ENCODE measurements around the gene WDFY4. TPM values are rescaled to one million over a fixed set of nuclear protein-coding genes. Genes with fewer than 3 reads are reported as not detected.

The WDFY4 gene
- polyA plus RNA-seq, 12 donors: 2.0 to 7.3 (median 3.0) TPM; not detected in 2

DNA sequence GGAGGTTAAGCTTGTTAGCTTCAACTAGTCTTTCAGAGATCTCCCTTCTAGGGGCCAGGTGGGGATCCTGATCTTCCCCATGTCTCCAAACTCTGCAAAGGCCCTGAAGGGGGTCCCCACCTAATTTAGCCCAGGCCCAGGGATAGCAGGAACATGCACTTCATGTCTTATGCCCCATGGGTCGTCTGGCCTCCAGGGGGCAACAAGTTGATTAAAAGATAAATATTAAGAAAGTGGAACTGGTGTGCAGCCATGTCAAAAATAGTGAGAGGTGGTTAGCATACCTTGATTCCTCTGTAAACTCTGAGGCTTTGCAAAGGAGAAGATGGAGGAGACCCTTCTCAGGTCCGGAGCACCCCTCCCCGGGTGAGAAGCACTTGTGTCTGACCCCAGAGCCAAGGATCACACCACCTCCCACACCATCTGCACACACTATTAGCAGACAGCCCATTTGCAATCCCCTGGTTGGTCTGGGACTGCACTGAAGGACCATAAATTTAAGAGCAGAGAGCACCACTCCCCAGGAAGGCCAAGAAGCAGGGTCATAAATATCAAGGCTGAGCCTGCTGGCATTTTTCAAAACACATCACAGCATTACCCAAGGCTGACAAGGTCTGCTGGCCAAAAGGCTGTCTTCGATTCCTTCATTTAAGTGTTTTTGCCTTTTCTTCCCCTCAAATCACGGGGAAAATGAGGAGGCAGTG, 299.1 kb downstream of the WDFY4 start:
- no peak for DNase-seq

DNA sequence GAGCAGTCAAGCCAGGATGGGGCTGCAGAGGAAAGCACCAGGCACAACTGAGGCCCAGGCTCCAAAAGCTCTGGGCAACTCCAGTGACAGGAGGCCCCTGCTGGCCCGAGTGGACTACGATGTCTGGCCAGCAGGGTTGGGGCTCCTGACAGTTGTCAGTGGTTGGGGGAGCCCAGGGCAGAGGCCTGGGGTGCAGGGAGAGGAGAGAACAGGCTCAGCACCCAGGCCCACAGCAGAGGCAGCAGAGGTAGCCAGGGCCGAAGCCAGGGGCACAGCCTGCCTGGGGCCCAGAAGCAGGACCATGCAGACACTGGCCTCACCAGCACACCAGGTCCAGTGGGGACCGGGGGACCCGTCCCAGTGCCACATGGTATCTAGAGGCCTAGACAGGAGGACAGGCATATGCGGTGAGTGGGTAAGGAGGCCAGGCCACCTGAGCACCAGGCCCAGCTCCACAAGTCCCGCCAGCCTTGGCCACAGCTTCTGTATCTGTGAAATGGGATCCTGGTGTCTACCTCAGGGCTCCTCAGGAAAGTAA, 301.0 kb downstream of the WDFY4 start:
- DNase-seq: no peak

DNA sequence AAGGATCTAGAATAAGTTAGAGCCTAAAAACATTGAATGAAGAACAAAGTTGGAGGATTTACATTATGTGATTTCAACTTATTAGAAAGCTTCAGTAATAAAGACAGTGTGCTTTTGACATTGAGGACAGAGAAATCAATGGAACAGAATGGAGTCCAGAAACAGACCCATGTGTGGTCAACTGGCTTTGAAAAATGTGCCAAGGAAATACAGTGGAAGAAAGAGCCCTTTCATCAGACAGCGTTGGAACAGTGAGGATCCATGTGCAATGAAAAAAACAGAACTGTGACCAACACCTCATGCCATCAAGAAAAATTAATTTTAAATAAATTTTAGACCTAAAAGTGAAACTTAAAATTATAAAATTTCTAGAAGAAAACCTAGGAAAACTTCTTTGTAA, 305.6 kb downstream of the WDFY4 start:
- DNase-seq: no peak

DNA sequence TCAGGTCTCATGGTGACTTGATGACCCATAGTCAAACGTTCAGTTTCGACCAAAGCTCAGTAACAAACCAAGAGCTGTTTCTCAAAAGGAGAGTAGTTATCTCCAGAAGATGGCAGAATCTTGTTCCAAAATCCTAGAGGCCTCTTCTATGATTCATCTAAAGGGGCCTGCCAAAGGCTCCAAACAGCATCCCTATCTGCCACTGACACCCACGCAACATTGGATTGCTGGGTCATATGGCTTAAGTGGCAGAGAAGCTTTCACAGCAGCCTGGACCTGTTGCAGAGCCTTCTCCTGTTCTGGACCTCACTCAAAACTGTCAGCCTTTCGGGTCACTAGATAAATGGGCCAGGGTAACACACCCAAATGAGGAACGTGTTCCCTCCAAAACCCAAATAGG, 309.0 kb downstream of the WDFY4 start:
- DNase-seq: no peak

DNA sequence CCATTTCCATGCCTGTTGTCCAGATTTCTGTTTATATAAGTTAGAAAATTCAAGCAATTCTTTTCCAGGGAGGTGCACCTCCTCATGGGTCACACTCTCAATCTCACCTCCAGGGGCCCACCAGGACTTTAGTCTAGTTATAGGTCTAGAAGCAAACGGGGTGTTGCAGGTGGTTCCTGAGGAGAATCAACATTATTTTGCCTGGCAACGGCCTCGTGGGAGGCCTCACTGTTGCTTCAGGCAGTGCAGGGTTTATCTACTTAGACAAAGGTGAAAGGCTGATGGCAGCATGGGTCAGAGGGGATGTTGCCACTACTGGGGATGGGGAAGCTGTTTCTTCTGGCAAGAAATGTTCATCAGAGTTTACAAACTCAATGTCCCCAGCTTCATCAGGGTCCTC, 311.7 kb downstream of the WDFY4 start:
- no peak for DNase-seq

DNA sequence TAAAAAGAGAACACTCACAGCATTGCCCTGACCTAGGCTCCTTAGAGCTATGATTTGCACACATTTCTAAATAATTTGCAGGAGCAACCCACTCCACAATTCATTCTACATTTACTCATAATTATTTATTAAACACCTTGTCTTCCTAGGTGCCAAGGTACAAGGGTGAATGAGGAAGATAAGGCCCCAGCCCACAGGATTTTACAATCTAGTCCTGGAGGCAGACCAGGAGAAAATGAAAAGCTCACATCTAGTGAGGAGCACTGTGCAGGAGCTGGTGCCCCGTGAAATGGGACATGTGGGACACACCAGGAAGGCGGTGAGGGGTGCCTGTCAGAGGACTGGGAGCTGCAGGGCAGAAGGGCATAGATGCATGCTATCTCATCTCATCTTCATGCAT, 314.7 kb downstream of the WDFY4 start:
- no peak for DNase-seq

DNA sequence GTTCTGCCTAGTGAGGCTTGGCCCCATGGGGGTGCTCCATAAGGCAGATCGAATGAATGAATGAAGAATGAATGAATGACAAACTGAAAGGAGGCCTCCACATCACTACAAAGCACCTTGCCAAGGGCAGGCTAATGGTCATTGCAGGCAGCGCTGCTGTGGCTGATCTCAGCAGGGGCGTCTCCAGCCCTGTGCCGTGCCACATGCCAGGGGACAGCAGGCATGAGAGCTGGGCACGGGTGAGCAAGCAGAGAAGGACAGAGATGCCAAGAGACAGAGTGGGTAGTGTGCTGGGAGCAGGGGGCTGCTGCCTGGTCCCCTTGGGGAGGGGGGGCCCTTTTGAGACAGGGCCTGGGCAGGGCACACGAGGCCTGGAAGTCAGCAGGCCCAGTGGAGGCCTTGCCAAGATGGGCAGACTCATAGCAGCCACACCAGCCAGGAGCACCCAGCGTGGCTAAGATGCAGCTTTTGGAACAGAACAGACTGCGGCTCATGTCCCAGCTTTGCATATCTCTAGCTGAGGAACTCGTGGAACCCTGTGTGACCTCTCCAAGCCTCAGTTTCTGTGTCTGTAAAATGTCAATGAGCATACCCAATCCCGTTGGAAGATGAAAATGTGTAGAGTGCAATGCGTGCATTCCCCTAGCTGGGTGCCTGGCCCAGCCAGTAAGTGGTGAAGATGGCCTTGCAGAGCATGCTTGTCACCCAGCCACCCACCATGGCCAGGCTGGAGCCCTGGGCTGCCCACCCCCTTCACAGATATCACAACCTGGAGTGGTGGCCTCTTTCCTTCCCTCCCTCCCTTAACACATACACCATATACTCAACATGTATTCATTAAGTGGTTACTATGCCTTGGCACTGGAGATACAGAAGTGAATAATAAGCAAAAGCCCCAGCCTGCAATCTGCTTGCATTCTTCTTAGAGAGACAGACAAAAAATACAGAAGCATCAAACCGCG, 316.0 kb downstream of the WDFY4 start:
- DNase-seq: no peak

DNA sequence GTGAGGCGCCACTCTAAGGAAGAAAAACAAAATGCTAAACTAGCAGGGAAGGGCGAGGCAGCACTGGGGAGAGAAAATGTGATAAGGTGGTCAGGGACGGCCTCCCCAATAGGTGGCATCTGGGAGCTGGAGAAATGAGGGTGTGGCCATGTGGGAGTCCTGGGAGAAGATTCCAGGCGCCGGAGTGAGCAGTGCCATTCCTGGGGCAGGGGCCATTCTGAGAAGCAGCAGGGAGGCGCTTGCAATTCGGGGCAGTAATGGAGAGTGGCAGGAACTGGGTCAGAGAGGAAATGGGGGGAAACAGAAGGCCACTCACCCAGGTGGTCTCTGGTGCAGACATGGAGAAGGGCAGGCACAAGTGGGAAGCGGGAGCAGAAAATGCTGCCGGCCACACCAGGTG, 316.7 kb downstream of the WDFY4 start:
- no peak for DNase-seq

DNA sequence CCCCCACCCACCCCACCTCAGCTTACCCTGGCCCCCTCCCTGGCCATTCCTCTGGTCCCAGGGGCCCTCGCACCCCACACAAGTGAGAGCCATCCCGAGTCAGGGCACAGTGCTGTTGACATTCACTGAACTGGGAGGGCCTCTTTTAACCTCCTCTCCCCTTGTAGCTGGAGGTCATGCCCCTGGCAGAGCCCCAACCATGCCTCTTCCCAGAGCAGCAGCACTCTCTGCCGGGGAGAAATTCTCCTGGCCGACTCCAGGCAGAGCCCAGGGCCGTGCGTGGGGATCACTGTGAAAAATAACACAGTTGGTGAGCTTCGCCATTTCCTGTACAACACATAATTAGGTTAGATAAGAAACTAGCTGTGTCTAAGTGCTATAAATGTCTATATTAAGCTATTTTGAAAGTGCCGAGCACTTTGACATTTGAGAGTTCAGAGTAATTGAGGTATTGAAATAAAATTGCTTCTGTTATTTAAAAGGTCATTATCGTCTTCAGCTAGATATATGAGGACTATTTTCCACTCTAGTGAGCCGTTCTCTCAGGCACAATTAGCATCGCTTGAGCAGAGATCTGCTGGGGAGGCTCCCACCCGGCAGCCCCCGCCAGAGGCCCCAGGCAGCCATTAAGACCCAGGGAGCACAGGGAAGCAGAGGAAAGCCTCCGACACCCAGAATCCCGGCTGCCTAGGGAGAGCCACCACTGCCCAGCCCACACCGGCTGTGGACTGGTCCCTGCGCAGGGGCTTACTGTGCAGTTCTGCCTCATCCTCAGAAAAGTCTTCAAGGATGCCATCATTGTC, 317.4 kb downstream of the WDFY4 start:
- no peak for DNase-seq

DNA sequence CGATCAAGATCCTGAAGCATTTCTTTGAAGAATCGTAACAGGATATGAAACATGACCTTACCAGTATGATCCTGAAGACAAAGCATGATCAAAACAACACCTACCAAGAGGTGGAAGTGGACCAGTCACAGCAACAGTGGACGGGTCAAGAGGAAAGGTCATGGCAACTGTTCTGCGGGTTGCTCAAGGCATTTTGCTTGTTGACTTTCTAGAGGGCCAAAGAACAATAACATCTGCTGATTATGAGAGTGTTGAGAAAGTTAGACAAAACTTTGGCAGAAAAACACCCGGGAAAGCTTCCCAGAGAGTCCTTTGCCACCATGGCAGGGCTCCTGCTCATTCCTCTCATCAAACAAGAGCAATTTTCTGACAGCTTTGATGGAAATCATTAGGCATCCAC, 320.6 kb downstream of the WDFY4 start:
- no peak for DNase-seq

DNA sequence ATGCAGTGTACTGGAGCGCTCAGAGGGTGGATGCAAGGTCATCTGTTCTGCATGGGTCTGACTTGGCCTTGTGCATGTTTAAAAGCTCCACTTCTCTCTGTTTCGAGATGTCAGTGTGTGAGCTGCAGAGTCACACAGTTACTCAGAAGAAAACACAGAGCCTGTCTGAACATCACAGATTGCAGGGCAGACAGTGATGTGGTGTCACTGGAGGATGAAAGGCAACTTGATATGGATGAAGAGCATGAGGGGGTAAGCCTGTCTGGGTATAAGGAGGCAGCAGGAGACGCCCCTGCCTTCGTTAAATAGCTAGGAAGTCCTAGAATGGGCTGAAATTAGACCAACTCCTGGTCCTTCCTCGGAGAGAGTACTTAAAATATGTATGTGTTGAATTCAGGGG, 322.5 kb downstream of the WDFY4 start:
- DNase-seq: no peak

DNA sequence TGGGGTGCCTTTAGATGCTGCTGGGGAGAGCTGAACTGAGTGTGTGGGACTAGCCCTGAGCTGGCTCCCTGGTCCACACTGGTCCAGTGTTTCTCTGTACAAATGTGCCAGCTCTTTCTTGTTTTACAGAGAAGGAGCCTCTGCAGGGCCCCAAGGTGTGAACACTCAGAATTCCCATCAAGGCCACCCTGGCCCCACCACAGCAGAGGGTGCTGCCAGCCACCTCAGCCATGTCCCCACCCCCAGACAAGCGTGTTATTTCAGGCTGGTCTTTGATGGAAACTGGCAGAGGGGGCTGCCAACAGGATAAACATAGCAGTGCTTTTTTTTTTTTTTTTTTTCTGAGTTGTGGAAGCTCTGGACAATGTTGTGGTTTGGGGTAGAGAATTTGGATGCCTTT, 323.4 kb downstream of the WDFY4 start:
- DNase-seq: no peak

DNA sequence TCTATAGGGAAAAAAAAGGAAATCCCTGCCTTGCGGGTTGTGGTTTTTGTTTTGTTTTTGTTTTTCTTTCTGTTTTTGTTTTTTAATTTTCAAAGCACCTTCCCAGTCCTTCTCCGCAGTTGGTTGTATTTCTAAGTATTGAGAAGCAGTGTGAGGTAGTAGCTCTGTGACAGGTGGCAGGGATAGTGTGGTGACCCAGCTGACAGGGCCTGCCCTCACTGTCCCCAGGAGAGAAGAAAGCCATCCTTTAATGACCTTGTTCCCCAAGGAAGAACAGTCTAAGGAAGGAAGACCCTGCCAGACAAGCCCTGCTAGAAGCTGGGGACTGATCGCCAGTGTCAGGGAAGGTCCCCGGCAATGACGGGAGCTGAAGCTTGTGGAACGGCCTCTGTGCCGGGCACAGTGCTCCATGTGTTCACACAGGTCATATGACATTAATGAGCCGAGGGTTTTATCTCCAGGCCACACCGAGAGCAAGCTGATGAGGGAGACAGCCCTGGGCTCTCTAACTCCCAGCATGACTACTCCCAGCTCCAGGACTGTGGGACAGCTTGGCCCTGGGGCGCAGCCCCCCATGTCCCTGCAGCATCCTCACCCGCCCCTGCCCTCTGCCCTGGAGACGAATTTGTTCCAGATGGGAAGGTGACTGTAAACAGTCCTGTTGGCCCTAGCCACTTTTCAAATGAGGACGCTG, 324.0 kb downstream of the WDFY4 start:
- no peak for DNase-seq

DNA sequence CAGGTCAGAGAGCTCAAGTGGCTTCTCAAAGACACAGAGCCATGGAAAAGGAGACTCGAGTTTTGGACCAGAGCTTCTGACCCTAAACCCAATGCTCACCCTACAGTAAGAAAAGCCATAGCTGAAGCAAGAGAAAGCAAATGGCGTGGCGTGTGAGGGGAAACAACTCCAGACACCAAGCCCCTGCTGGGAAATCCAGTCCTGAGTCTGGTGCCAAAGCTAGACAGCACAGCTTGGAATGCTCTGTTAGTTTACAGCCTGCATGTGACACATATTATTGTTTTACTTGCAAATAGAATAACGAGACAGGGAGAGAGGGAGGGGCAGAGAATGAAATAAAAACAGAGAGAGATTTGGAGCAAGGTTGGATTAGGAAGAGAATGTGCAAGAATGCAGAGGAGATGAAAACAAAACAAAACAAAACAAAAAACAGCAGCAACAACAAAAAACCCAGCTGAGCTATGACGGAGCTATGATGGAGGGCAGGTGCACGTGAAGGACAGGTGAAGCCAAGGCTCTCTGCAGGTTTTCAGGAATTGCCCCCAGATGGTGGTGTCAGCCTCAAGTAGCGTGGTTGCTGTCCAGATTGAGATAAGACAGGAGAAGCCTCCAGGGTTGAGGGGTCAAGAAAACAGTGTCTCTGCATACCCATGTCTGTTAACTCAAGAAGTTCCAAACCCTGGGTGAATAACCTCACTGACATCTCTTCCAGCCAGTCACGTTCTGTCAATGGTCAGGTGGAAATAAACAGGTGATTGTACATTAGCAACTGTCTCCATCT, 324.7 kb downstream of the WDFY4 start:
- DNase-seq: peak; percentile 35

DNA sequence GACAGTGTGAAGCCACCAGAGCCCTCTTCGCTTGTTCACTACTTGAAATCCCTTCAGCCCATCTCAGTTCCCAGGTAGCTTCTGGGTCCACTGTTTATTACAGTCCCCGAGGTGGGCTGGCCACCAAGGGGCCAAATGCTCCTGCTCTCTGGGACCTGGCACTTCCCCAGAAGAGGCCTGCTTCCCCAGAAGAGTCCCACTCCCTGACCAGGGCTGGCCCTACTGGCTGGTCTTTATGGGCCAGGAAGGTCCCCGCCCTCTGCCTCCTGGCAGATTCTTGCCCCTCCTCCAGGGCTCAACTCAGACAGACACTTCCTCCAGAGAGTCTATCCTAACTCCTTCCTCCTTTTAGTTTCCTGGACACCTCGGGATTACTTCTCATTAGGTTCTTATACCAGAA, 325.6 kb downstream of the WDFY4 start:
- DNase-seq: no peak

DNA sequence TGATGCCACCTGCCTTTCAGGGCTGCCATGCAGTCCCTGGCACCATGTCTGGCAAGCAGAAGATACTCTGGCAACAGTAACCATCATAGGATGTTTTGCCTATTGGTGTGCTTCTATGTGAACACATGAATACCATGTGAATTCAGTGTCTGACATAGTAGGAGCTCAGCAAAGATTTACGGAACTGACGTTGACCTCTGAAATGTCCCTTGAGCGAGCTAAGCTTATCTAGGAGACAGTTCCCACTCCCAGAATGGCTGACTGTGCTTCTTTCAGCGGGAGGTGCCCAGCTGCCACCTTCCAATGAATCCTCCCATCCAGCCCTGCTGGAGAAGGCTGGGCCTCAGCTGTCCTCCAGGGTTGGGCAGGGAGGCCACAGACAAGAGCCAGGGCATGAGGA, 326.2 kb downstream of the WDFY4 start:
- no peak for DNase-seq

DNA sequence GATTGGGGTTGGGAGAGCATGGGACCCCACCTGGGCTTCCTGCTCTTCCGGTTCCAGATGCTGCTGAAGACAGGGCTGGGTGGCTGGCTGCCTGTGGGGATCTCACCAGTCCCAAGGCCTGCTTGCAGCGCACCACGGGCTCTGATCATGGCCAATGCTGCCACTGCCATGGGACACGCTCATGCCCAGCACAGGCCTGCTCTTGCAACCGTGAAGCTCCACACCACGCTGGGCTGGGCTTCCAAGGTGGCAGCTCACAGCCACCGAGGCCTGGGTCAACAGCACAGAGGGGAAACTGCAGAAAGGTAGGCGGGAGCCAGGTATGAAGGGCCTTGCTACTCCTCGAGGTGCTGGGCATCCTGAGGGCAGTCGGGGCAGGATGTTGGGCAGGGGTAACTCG, 327.1 kb downstream of the WDFY4 start:
- DNase-seq: no peak

DNA sequence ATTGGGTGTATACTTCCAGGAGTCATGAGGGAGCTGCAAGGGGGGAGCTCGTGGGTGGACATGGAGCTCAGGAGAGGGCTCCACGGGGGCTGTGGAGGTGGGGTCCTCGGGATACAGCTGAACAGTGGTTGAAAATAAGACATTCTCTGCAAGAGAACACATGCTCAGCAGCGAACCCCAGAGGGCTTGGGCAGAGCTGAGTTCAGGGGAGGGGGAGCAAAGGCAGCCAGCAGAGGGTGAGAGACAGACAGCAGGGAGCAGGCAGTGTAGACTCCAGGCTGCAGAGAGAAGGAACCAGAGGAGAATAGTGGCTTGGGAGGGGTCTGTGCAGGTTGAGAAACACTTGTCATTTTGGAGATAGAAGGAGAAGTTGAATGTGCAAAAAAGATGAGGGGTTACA, 327.9 kb downstream of the WDFY4 start:
- DNase-seq: no peak

DNA sequence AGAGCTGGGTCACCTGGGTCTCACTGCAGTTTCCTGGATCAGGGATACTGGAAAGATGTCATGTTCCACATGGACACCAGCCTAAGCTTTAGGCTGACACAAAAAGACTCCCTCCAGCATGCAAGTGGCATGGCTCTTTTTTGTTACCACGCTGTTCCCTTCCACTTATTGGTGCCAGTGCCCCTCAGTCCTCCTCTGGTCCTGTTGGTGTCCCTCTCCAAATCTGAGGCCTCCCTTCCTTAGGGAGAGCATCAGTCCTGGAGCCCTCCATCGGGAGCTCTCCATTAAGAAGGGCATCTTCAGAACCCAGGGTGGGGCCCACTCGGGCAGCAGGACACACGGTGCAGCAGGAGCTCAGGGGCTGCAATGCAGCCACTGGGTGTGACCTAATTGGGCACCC, 331.0 kb downstream of the WDFY4 start:
- DNase-seq: no peak

DNA sequence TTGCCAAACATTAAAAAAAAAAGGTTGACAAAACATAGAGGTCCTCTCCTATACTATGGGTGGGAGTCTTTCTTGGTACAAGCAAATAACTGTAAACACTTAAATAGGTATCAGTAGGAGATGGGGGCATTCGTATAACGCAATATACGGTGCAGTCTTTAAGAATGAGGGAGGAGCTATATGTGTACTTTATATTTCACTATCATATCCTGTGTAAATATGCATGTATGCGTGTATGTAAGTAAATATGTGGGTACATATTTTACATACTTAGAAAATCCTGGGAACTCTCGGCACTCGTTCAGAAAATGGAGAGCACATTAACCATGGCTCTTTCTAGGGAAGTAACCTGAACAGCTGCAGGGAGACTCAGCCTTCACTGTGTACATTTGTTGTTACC, 337.0 kb downstream of the WDFY4 start:
- no peak for DNase-seq

DNA sequence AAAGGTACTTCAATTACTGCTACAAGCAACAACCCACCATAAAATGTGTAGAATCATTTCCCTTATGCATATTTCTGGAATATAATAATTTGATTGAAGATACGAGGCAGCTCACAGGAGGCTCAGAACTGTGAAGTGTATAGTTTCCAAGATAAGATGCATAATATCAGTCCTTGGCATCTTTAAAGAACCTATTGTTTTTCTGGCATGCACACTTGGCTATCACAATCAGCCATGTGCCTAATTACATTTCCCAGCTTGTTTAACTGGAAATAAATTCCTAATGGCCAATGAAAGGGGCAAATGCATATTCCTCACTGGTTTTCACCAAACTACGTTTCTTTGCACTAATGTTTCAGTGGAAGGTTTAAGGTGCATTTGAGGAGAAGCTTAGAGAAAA, 338.4 kb downstream of the WDFY4 start:
- no peak for DNase-seq

Data from muscle of arm (tissue), 12 donors.